ENCODE measurements around the gene NHERF2.

NHERF2 gene

DNA sequence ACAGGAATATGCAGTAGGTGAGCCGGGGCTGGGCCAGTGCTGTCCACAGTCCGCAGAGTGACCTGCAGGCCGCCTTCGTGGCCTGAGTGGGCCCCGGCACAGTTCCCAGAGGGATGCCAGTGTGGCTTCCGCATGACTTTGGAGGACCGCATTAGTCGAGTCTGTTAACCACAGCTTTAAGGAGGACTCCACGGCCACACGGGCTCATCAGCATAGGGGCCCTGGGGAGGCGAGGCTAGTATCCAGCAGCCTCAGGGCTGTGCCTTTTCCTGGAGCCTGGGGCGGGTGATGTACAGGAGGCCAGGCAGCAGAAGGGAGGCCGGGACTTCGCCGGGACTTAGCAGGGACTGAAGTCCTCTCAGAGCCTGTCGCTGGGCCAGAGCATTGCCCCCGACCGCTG is 34.3 kb downstream of the NHERF2 start:
- no peak overlapping the region for H3K4me3 ChIP-seq (ENCODE audit: low read length)
- DNase-seq (ENCODE audit: low read depth), result no peak
- TF ChIP-seq, protein P1, sequence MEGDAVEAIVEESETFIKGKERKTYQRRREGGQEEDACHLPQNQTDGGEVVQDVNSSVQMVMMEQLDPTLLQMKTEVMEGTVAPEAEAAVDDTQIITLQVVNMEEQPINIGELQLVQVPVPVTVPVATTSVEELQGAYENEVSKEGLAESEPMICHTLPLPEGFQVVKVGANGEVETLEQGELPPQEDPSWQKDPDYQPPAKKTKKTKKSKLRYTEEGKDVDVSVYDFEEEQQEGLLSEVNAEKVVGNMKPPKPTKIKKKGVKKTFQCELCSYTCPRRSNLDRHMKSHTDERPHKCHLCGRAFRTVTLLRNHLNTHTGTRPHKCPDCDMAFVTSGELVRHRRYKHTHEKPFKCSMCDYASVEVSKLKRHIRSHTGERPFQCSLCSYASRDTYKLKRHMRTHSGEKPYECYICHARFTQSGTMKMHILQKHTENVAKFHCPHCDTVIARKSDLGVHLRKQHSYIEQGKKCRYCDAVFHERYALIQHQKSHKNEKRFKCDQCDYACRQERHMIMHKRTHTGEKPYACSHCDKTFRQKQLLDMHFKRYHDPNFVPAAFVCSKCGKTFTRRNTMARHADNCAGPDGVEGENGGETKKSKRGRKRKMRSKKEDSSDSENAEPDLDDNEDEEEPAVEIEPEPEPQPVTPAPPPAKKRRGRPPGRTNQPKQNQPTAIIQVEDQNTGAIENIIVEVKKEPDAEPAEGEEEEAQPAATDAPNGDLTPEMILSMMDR (conservative IDR thresholded peaks at IDR 0.05; ENCODE audit: low read length), result no peak

DNA sequence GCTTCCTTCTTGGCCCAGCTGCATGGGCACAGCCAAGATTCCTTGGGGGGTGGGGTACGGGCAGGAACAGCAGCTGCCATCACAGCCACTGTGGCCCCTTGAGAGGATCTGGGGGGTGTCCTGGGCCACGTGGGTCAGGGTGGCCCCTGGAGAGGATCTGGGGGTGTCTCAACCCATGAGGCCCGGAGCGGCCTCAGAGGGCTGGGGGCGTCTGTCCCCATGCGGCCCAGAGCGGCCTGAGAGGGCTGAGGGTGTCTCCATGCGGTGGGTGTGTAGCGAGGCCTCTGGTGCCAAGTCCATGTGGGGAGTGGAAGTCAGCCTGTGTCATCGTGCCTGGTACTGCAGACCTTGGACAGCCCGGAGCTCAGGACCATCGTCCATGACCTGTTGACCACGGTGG is 34.8 kb downstream of the NHERF2 start:
- DNase-seq (ENCODE audit: low read depth), result no peak
- H3K4me3 ChIP-seq (ENCODE audit: low read length), result no peak overlapping the region
- TF ChIP-seq, protein P1 (conservative IDR thresholded peaks at IDR 0.05; ENCODE audit: low read length), result no peak

DNA sequence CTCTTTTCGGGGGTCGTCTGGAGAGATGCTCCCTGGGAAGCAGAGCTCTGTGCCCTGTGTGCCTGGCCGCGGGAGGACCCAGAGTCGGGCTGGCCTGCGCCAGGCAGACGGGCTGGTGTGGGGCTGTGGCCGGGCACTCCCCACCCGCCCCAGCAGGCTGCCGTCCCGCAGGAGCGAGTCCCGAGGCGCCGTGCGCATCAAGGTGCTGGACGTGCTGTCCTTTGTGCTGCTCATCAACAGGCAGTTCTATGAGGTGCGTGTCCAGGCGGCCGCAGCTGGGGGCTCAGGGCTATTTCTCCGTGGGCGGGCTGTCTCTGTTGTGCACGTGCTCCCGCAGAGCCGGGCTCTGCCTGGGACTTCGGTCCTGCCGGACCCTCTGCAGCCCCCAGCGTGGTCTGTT is 36.1 kb downstream of the NHERF2 start:
- DNase-seq (ENCODE audit: low read depth), result no peak
- no peak overlapping the region for H3K4me3 ChIP-seq (ENCODE audit: low read length)
- TF ChIP-seq, protein P1 (conservative IDR thresholded peaks at IDR 0.05; ENCODE audit: low read length), result no peak

DNA sequence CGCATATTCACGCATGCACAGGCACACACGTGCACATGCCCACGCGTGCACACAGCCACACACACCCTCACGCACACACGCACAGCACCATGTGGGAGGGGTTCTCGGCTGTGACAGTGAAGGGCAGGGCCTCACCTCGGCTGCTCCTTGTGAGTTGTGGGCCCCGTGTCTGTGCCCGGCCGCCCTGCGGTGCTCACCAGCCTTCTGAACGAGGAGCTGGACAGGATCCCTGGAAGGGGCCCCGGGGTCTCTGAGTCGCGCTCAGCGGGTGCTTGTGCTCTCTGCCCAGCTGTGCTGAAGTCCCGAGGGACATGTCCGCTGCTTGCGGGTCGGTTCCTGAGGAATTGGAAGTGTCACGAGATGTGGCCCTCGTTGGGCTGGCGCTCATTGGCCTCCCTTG is 37.2 kb downstream of the NHERF2 start:
- no peak overlapping the region for H3K4me3 ChIP-seq (ENCODE audit: low read length)
- TF ChIP-seq, protein P1 (conservative IDR thresholded peaks at IDR 0.05; ENCODE audit: low read length), result no peak
- no peak for DNase-seq (ENCODE audit: low read depth)

DNA sequence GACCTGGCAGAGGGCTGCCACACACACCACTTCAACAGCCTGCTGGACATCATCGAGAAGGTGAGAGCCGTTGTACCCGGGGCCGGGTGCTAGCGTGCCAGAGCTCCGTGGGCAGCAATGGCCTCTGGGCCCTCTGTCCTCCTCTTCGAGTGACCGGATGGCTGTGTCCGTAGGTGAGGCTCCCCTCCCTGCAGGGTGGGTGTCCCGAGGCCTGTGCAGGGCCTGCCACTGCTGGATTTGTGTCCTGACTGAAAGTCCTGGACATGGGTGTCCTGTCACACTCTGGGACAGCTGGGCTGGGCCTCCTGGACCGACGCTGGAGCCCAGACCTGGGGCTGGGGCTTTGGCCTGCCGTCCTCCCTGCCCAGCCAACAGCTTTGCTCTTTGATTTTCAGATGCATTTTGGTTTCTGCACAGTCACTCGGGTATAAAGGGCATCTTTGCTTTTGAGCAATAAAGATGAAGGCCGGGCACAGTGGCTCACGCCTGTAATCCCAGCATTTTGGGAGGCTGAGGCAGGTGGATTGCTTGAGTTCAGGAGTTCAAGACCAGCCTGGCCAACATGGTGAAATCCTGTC is 37.8 kb downstream of the NHERF2 start:
- TF ChIP-seq, protein P1 (conservative IDR thresholded peaks at IDR 0.05; ENCODE audit: low read length), result no peak
- DNase-seq (ENCODE audit: low read depth), result no peak
- no peak overlapping the region for H3K4me3 ChIP-seq (ENCODE audit: low read length)

DNA sequence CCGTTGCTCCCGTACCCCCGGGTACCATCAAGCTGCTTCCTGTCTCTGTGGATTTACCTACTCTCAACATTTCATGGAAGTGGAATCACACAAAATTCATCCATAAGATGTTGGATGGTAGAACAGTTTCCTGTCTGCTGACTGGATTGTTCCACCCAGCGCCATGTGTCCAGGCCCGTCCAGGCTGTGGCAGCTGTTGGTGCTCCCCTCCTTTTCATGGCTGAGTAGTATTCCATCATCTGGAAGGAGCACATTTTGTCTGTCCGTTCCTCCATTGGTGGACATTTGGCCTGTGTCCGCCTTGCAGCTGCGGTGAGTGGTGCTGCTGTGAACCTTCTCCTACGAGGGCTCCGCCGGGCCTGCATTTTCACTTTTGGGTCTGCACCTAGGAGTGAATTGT is 39.4 kb downstream of the NHERF2 start:
- TF ChIP-seq, protein P1 (conservative IDR thresholded peaks at IDR 0.05; ENCODE audit: low read length), result no peak
- DNase-seq (ENCODE audit: low read depth), result no peak
- H3K4me3 ChIP-seq (ENCODE audit: low read length), result no peak overlapping the region

DNA sequence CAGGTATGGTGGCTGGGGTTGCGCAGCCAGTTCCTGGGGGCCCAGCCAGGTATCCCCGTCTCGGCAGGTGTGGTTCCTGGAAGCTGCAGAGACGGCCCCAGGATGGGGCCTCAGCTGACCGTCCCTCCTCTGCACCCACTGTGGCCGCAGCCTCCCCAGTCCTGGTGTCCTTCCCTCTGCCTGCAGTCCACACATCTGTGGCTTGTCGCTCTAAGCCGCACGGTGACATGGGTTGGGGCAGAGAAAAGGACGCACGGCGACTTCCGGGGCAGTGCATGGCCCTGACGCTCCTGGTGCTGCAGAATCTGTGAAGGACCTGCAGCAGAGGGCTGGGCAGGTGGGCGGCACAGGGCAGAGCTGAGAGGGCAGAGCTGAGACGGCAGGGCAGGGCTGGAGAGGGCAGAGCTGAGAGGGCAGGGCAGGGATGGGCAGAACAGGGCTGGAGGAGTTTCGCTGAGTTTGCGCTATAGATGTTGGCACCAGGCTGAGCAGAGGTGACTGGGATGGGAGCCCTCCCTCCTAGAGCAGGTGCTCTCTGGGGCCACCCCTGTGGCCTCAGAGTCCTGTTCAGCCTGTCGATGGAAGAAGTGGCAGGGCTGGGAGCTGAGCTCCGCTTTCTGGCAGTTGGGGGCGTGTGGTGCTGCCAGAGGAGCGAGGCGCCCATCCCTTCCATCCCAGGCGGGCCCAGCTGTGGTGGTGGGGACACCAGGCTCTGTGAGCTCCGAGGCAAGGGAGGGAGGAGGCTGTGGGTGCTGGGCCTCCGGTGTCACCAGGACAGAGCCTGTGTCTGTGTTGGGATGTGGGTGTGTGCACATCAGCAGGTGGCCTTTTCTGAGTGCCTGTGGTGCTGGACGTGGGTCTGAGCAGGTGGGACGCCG is 44.1 kb downstream of the NHERF2 start:
- H3K4me3 ChIP-seq (ENCODE audit: low read length), result no peak overlapping the region
- TF ChIP-seq, protein P1 (conservative IDR thresholded peaks at IDR 0.05; ENCODE audit: low read length), result no peak
- DNase-seq (ENCODE audit: low read depth), result no peak

All from AG10803 (cell line).